Parathyroid adenoma (tissue), 2 donors: ENCODE measurements around the gene TTC16.

Experiments
- H2AFZ ChIP-seq: fragments of 300-600 bp; sonication (generic); one replicate; pipeline ENCODE4 v1.7.0; 2017; ENCODE audit warnings: antibody characterized with exemption, mild to moderate bottlenecking
- H3K27ac ChIP-seq: fragments of 300-600 bp; sonication (generic); one replicate; pipeline ENCODE4 v1.7.0; 2017
- H3K27me3 ChIP-seq: fragments of 300-600 bp; sonication (generic); one replicate; pipeline ENCODE4 v1.7.0; 2017; ENCODE audit warnings: low read length; ENCODE audit not compliant: control insufficient read depth, insufficient read depth
- H3K36me3 ChIP-seq: fragments of 300-600 bp; sonication (generic); one replicate; pipeline ENCODE4 v1.7.0; 2017; ENCODE audit warnings: low read length; ENCODE audit not compliant: control insufficient read depth, insufficient read depth
- H3K4me1 ChIP-seq: fragments of 300-600 bp; sonication (generic); one replicate; pipeline ENCODE4 v1.7.0; 2017; ENCODE audit warnings: control low read depth
- H3K4me2 ChIP-seq: fragments of 300-600 bp; sonication (generic); one replicate; pipeline ENCODE4 v1.7.0; 2017; ENCODE audit warnings: low read length
- H3K4me3 ChIP-seq: fragments of 300-600 bp; sonication (generic); one replicate; pipeline ENCODE4 v1.7.0; 2017; ENCODE audit warnings: low read depth, low read length
- H3K79me2 ChIP-seq: fragments of 300-600 bp; sonication (generic); one replicate; pipeline ENCODE4 v1.7.0; 2017; ENCODE audit warnings: control low read depth
- H3K9ac ChIP-seq: fragments of 300-600 bp; sonication (generic); one replicate; pipeline ENCODE4 v1.7.0; 2017; ENCODE audit warnings: mild to moderate bottlenecking
- H3K9me3 ChIP-seq: fragments of 300-600 bp; sonication (generic); one replicate; pipeline ENCODE4 v1.7.0; 2017; ENCODE audit warnings: low read length; ENCODE audit not compliant: control insufficient read depth
- CTCF ChIP-seq: fragments of 300-600 bp; sonication (generic); IDR thresholded peaks from one replicate; pipeline ENCODE4 v1.7.0; 2017; ENCODE audit warnings: antibody characterized with exemption, mild to moderate bottlenecking
- donor health status: primary hyperparathyroidism.

Gene TTC16

GRCh38 chr9:127712371-127712770 is 3.5 kb upstream of the TTC16 start:
- no peak overlapping the region for H3K9ac ChIP-seq
- H3K4me2 ChIP-seq: no peak overlapping the region
- H3K9me3 ChIP-seq: no peaks in the 10 kb centered on the region
- no peak overlapping the region for H3K27ac ChIP-seq
- no peaks in the 10 kb centered on the region for H3K27me3 ChIP-seq
- H3K4me3 ChIP-seq: no peak overlapping the region
- no peak for TF ChIP-seq CTCF
- H3K4me1 ChIP-seq: no peaks in the 10 kb centered on the region
- no peaks in the 10 kb centered on the region for H3K79me2 ChIP-seq
- H2AFZ ChIP-seq: no peak overlapping the region
- H3K36me3 ChIP-seq: no peaks in the 10 kb centered on the region

GRCh38 chr9:127712867-127713266 is 3.0 kb upstream of the TTC16 start:
- H3K4me3 ChIP-seq: no peak overlapping the region
- H3K9me3 ChIP-seq: no peaks in the 10 kb centered on the region
- no peaks in the 10 kb centered on the region for H3K36me3 ChIP-seq
- H3K27ac ChIP-seq: no peak overlapping the region
- no peaks in the 10 kb centered on the region for H3K79me2 ChIP-seq
- no peak for TF ChIP-seq CTCF
- no peak overlapping the region for H2AFZ ChIP-seq
- H3K4me1 ChIP-seq: no peaks in the 10 kb centered on the region
- H3K27me3 ChIP-seq: no peaks in the 10 kb centered on the region
- H3K9ac ChIP-seq: no peak overlapping the region
- no peak overlapping the region for H3K4me2 ChIP-seq

GRCh38 chr9:127714020-127714750 is 1.7 kb upstream of the TTC16 start:
- Histone ChIP-seq H2AFZ (no peak overlapping the region), H3K36me3 (no peaks in the 10 kb centered on the region), H3K4me1 (no peaks in the 10 kb centered on the region), H3K27me3 (no peaks in the 10 kb centered on the region), H3K4me3 (peak overlapping the region; percentile 15), H3K9me3 (no peaks in the 10 kb centered on the region), H3K9ac (no peak overlapping the region), H3K79me2 (no peaks in the 10 kb centered on the region), H3K4me2 (peak overlapping the region; percentile 39), H3K27ac (no peak overlapping the region)
- no peak for TF ChIP-seq CTCF

GRCh38 chr9:127714951-127715469 is 869 bp upstream of the TTC16 start:
- H3K79me2 ChIP-seq: no peaks in the 10 kb centered on the region
- H3K4me1 ChIP-seq: no peaks in the 10 kb centered on the region
- peak overlapping the region; percentile 94 for H2AFZ ChIP-seq
- no peak for TF ChIP-seq CTCF
- H3K4me2 ChIP-seq: peak overlapping the region; percentile 98
- H3K27me3 ChIP-seq: no peaks in the 10 kb centered on the region
- H3K27ac ChIP-seq: peak overlapping the region; percentile 88
- no peaks in the 10 kb centered on the region for H3K36me3 ChIP-seq
- peak overlapping the region; percentile 85 for H3K4me3 ChIP-seq
- no peak overlapping the region for H3K9ac ChIP-seq
- no peaks in the 10 kb centered on the region for H3K9me3 ChIP-seq

GRCh38 chr9:127716412-127716811 is 533 bp downstream of the TTC16 start:
- peak overlapping the region; percentile 85 for H3K4me3 ChIP-seq

More at GRCh38 chr9:127716412-127716811, 533 bp downstream of the TTC16 start:
- no peak for TF ChIP-seq CTCF
- peak overlapping the region; percentile 98 for H3K4me2 ChIP-seq
- H3K9ac ChIP-seq: no peak overlapping the region
- H3K4me1 ChIP-seq: no peaks in the 10 kb centered on the region
- no peaks in the 10 kb centered on the region for H3K27me3 ChIP-seq
- H3K9me3 ChIP-seq: no peaks in the 10 kb centered on the region
- H3K27ac ChIP-seq: peak overlapping the region; percentile 88
- H3K36me3 ChIP-seq: no peaks in the 10 kb centered on the region
- H3K79me2 ChIP-seq: no peaks in the 10 kb centered on the region
- peak overlapping the region; percentile 94 for H2AFZ ChIP-seq
